Mesodermal cell (in vitro differentiated cells): ENCODE data around the gene ZFHX3.

Experiments
- H3K27ac ChIP-seq: 2 replicates; pipeline ENCODE4 v1.7.0; 2013; ENCODE audit warnings: mild to moderate bottlenecking, low read depth, low read length, moderate library complexity; ENCODE audit not compliant: severe bottlenecking
- H3K36me3 ChIP-seq: 2 replicates; pipeline ENCODE4 v1.7.1; 2013; ENCODE audit warnings: mild to moderate bottlenecking, low read length, moderate library complexity; ENCODE audit not compliant: control insufficient read depth, insufficient read depth
- H3K4me1 ChIP-seq: one replicate; pipeline ENCODE4 v1.7.1; 2013; ENCODE audit warnings: mild to moderate bottlenecking, low read length; ENCODE audit not compliant: insufficient read depth, control insufficient read depth, poor library complexity, severe bottlenecking
- H3K4me3 ChIP-seq: 2 replicates; pipeline ENCODE4 v1.7.0; 2013; ENCODE audit warnings: low read length, control low read depth, mild to moderate bottlenecking; ENCODE audit not compliant: insufficient read depth, poor library complexity, severe bottlenecking; ENCODE audit errors: extremely low read depth
- H3K9me3 ChIP-seq: 2 replicates; pipeline ENCODE4 v1.7.1; 2013; ENCODE audit warnings: mild to moderate bottlenecking, low read length, moderate library complexity; ENCODE audit not compliant: control insufficient read depth
- WGBS, 2 experiments: methylation state at CpG; one replicate each; pipeline ENCODE4 v1.1.5; 2013; ENCODE audit warnings: missing lambda C conversion rate in 2 of 2; ENCODE audit not compliant: insufficient coverage in 2 of 2; 5-methylcytosine and 5-hydroxymethylcytosine counted together

ZFHX3 gene

DNA sequence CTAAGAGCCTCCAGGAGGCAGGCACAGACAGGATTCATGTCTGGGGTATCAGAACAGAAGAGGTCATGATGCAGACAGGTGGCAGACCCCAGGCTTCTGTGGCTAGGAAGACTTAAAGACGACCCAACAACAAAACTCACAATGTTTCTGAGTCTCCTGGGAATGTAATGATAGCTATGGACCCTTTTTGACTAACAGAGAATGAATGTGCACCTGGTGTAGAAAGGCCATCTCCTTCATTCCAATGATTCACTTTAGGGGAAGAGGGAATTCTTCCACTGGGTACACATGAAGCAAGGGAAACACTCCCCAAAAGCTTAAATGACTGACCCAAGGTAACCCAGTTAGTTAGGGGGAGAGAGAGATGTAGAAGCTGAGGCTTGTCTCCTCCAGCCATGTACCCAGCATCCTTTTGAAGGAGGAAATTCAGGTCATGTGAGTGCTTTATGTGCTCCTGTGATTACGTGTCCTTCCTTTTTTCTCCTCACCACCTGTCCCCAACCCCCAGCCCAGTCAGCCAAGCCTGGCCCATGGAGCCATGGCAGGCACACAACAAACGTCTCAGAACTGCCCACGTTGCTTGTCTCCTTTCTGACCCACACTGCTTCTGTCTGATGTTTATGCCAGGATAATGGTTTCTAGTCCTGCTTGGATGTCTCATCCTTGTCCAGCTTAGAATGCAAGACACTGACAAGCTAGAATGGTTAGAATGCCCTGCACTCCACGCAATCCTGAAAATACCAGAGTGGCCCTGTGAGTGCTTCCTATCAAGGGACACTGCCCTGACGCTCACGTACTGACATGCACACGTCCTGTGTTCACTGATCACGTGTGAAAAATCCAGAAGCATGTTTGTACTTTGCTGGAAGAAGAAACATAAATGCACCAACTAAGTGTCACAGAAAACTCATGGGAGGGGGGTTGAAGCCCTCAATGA is 156.4 kb downstream of the ZFHX3 start:
- Histone ChIP-seq H3K9me3 (peaks cover 7% of the 10 kb centered on the region), H3K4me1 (no peaks in the 10 kb centered on the region), H3K36me3 (peaks cover 38% of the 10 kb centered on the region), H3K4me3 (no peak overlapping the region), H3K27ac (no peak overlapping the region)
- 85 to 100% methylated on average over 2 to 3 of the region's 9 CpGs for whole genome bisulfite sequencing, 2 experiments

DNA sequence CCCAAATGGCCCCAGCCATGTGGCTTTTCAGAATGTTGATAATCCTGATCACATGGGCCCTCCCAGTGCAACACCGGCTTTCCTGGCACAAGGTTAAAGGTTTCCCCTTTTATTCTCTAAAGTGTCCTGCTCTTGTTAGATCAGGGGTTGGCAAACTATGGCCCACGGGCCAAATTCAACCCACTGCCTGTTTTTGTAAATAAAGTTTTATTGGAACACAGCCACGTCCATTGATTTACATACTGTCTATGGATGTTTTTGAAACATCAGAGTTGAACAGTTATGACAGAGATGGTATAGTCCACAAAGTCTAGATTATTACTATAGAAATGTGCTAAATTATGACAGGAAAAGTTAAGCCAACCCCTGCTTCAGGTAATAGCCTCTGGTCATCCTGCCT is 157.3 kb downstream of the ZFHX3 start:
- Histone ChIP-seq H3K9me3 (peaks cover 7% of the 10 kb centered on the region), H3K36me3 (peaks cover 41% of the 10 kb centered on the region), H3K4me1 (no peaks in the 10 kb centered on the region), H3K4me3 (no peak overlapping the region), H3K27ac (no peak overlapping the region)
- 100% methylated on average over 1 of the region's 3 CpGs for whole genome bisulfite sequencing, 2 experiments

DNA sequence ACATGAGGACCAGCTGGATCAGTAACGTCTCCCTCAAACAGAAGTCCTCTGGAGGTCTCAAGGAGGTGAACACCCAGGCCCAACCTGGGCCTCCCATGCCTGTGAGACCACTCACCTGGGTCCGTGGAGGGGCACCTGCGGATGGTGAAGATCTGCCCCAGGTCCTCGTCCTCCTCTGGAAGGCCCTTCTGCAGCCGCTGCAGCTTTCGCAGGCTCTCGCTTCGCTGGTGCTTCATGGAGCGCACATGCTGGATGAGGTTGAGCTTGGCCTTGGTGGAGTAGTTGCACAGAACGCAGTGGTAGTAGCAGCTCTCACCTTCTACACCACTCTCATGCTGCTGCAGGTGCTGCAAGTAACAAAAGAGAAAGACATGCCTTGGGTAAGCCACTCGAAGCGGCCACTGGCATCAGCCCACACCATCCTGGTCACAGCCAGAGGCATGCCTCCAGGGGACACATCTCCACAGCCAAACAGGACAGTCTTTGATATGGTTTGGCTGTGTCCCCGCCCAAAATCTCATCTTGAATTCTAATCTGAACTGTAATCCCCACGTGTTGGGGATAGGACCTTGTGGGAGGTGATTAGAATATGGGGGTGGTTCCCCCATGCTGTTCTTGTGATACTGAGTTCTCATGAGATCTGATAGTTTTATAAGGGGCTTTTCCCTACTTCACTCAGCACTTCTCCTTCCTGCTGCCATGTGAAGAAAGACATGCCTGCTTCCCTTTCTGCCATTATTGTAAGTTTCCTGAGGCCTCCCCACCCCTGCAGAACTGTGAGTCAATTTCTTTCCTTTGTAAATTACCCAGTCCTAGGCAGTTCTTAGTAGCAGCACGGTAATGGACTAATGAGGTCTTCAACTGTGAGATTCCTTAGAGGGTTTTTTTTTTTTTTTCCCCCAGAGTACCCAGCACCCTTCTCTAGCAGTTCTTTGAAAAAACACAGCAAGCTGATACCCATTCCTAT is 158.0 kb downstream of the ZFHX3 start:
- H3K9me3 ChIP-seq: peaks cover 7% of the 10 kb centered on the region
- H3K27ac ChIP-seq: no peak overlapping the region
- H3K4me1 ChIP-seq: peaks cover 4% of the 10 kb centered on the region
- WGBS, 2 experiments: 96% methylated on average over 6 to 9 of the region's 15 CpGs
- H3K4me3 ChIP-seq: no peak overlapping the region
- peaks cover 47% of the 10 kb centered on the region for H3K36me3 ChIP-seq

DNA sequence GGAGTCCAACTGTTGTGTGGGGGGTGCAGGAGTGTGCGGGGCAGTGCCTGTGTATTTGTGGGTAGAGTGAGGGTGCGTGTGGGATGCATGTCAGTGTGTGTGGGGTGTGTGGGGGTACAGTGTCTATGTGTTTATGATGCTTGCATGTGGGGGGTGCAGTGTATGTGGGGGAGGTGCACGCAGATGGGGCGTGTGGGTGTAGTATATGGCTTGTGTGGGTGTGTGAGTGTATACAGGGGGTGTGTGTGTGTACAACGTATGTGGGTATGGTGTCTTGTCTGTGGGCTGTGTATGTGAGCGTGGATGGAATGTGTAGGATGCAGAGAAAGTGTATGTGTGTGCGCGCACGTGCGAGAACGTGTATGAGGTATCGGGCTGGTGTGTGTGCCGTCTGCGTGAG is 160.4 kb downstream of the ZFHX3 start:
- no peak overlapping the region for H3K27ac ChIP-seq
- 86 to 89% methylated on average over 12 to 14 of the region's 14 CpGs for WGBS, 2 experiments
- no peak overlapping the region for H3K4me3 ChIP-seq
- H3K36me3 ChIP-seq: peaks cover 48% of the 10 kb centered on the region
- H3K4me1 ChIP-seq: peaks cover 10% of the 10 kb centered on the region
- H3K9me3 ChIP-seq: peaks cover 7% of the 10 kb centered on the region

DNA sequence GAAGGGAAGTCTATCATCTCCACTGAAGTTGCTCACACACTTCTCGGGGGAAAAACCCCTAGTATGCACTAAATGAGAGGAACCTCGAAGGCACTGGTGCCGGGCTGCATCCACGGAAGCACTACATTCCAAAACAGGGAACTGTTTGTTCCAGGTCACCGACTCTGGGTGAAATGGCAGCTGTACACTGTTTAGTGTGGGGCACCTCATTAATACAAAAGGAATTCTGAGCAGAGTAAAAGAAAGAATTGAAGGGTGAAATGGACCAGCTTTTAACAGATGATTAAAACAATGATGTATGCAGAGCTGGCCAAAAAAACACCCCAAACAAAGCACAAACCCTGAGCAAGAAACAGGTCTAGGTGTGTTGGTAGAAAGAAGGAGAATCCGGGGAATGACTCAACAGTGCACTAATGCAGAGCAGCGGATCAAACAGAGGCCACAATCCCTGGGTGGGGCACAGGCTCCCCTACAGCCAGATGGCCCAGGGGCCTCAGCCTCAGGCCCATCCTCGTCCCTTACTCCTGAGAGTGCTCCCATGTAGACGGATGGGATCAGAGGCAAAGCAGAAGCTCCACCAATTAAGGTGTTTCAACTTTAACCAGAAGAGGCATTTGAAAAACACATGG is 161.5 kb downstream of the ZFHX3 start:
- no peak overlapping the region for H3K4me3 ChIP-seq
- H3K4me1 ChIP-seq: peaks cover 10% of the 10 kb centered on the region
- H3K27ac ChIP-seq: no peak overlapping the region
- H3K36me3 ChIP-seq: peaks cover 47% of the 10 kb centered on the region
- 90 to 100% methylated on average over 6 to 8 of the region's 9 CpGs for WGBS, 2 experiments
- H3K9me3 ChIP-seq: peaks cover 7% of the 10 kb centered on the region

DNA sequence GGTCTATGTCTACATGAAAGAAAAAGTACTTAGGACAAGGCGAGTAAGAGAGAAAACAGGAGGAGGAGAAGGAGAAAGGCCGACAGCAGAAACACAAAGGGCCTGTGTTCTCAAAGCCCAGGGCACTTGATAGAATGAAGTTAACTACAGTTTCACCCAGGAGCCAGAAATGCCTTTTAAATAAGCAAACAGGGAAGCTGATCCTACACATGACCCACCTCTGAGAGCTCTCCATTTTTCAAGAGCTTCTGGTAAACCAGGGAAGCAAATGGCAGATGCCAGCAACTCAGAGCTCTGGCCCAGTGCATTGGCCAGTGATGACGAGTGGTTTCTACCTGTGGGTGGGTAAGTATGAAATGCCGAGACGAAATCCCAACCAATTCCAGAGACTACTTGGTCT is 163.4 kb downstream of the ZFHX3 start:
- H3K36me3 ChIP-seq: peaks cover 31% of the 10 kb centered on the region

DNA sequence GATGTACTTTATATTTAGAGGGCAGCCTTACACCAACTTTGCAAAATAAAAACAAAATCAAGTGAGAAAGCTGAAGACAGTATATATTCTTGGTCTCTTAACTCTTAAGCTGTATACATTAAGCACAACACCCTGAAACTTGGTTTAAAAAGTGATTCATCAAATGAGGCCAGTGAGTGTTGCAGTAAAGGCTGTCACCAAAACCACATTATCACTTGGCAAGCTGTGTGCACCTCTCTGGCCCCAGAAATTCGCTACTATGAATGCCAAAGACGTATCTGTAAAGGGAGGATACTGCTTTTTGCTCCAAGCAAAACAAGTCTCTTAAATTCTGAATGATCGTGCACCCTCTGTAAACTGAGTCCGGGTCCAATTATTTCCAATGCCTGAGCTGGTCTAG is 163.9 kb downstream of the ZFHX3 start:
- H3K27ac ChIP-seq: peak overlapping the region; percentile 8
- WGBS, 2 experiments: 72 to 90% methylated on average over 2 to 4 of the region's 4 CpGs
- H3K36me3 ChIP-seq: peaks cover 26% of the 10 kb centered on the region
- peaks cover 14% of the 10 kb centered on the region for H3K4me1 ChIP-seq
- no peak overlapping the region for H3K4me3 ChIP-seq
- no peaks in the 10 kb centered on the region for H3K9me3 ChIP-seq

More for the DNA sequence above, 163.4 kb downstream of the ZFHX3 start:
- Histone ChIP-seq H3K27ac (peak overlapping the region; percentile 8), H3K9me3 (no peaks in the 10 kb centered on the region), H3K4me3 (no peak overlapping the region), H3K4me1 (peaks cover 14% of the 10 kb centered on the region)
- WGBS, 2 experiments: 65 to 100% methylated on average over 1 to 2 of the region's 5 CpGs

DNA sequence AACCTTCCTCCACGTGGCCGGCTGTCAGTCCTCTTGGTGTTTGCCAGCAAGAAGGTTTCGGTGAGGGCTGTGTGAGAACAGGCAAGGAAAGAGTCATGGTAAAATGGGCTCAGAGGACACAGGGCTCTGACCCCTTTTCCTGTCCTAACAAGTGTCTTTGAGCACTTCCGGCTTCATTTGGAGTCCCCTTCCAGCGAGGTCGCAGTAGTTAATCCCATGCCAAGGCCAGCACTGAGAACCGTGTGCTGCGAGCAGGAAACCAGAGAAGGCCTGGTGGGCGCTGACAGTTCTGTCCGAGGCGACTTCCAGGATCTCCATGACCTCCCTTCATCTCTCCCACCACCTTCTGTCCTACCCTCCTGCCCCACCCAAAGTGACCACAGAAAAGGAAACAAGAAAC is 168.1 kb downstream of the ZFHX3 start:
- 94 to 95% methylated on average over 5 to 7 of the region's 11 CpGs for WGBS, 2 experiments
- no peaks in the 10 kb centered on the region for H3K9me3 ChIP-seq
- no peaks in the 10 kb centered on the region for H3K36me3 ChIP-seq
- no peak overlapping the region for H3K27ac ChIP-seq
- H3K4me3 ChIP-seq: no peak overlapping the region
- H3K4me1 ChIP-seq: peaks cover 45% of the 10 kb centered on the region

DNA sequence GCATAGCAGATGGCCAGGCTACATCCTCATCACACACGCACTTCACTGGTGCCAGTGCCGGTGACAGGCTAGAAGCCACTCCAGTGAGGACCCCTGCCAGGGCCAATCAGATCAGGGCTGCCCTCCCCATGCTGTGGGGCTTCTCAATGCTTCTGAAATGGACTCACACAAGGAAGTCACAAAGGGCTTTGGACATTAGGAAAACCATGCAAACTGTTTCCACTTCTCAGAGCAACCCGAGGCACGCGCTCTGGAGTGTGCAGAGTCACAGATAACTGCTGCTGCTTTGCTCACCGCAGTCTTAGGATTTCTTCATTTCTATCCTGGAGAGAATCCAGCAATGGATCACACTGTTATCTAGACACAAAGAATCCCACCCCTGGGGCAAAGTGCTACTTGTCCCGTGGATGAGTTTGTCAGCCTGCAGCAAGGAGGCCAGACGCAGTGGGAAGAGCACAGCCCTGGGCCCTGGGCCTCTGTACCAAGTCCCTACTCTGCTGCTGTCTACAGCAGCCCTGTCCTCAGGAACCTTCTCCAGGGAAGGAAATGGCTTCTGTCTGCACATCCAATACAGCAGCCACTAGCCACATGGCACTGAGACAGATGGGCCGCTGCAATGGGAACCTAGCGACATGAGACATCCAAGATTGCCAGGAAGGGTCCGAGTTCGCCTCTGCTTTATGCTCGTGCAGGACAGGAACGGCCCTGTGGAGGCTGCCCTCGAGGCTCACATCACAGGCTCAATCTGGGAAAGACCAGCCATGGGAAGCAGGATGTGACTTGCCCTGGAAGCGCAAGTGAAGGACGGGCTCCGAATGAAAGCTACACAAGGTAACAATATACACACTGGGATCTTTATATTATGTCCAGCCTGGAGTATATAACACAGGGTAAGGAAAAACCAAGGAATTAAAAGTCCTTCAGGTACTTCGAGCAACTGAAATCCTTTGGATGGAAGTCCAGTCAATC is 169.3 kb downstream of the ZFHX3 start:
- Histone ChIP-seq H3K36me3 (peaks cover 4% of the 10 kb centered on the region), H3K27ac (peak overlapping the region; percentile 93), H3K9me3 (no peaks in the 10 kb centered on the region), H3K4me1 (peaks cover 39% of the 10 kb centered on the region), H3K4me3 (no peak overlapping the region)
- WGBS, 2 experiments: 89 to 94% methylated on average over 16 of the region's 19 CpGs
